Cortex of kidney (tissue), 1 donor: Measurements from ENCODE around the gene CFAP410.
"Not testable (repeated sequence)": the region's sequence is repeated elsewhere in the genome, so short reads cannot be mapped to it uniquely, and the experiment has no call there.

ENCODE experiments used
- DNase-seq: peaks from one replicate; lab custom pipeline; 2025; lab: John Stamatoyannopoulos, UW

Gene CFAP410

DNA sequence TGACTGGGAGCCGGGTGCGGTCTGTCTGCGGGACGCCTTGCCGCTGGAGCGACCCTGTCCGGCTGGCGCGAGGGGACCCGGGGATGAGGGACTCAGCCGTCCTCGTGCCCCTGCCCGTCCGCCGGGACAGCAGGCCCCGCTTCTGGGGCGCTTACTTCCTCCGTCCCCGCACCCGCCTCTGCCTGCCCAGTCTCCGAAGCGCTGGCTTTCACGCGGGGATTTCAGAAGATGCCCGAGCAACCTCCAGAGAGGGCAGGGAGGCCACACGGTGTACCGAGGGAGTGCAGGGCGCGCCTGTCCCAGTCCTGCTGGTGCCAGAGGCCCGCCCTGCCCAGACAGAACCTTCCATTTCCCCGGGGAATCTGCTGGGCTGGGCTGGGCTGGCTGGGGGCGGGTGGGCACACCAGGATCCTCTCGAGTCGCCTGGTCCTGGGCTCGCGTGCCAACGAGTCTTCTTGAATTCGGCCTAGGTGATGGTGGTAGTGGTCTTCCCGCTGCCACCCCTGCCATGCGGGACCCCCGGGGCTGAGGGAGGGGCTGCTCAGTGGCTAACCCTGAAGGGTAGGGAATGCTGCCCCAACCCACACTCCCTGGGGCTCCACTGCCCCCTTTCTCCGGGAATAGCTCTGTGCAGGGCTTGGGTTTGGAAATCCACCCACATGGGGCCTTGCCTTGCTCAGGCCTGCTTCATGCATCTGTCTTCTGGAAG is 11.7 kb upstream of the CFAP410 start:
- no peak for DNase-seq

DNA sequence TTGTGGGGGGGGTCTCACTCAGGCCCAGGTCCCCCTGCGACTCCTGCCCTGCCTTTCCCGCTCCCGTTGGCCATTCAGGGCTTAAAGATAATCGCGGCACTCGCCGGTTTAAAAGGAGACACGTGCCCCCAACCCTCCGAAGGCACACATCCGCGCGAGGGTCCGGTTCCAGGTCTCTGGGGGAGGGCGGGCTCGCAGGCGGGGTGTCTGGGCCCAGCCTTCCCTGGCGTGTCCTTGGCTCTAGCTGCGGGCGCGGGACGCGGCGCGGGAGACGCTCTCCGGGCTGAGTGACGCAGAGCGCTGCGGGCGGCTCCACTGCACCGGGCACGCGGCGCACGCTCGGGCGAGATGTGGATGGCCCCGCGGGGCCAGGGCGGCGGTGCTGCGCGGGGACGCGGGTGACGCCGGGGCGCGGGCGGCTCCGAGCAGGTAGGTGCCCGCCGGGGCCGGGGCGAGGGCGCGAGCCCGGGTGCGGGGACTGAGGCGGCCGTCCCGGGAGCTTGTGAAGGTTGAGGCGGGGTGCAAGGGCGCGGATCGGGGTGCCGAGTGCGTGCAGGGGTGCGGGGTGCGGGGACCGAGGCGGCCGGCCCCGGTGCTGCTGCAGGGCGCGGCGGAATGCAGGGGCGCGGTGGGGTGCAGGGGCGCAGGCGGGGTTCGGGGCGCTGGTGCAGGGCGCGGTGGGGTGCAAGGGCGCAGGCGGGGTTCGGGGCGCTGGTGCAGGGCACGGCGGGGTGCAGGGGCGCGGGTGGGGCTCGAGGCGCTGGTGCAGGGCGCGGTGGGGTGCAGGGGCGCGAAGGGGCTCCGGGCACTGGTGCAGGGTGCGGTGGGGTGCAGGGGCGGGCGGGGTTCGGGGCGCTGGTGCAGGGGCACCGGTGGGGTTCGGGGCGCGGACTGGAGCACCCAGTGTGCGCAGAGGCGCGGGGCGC is 10.9 kb upstream of the CFAP410 start:
- no peak for DNase-seq

DNA sequence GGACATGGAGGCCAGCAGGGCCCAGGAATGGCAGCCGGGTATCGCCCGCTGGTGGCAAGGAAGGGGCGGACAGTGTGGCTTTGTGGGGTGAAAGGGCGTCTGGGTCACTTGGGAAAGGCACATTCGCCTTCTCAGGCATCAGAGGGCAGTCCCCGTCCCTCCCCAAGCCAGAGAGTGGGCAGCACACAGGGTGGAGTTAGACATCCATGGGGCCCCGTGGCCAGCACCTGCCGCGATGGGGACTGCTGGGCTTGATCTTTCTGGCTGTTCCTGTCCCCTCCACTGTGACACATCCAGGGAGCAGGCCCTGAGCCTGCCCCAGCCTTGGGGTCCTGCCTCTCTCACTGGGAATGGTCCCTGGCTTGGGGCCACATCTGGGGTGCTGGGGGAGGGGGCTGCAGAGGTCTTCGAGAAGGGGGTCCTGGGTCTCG is 10.2 kb upstream of the CFAP410 start:
- no peak for DNase-seq

DNA sequence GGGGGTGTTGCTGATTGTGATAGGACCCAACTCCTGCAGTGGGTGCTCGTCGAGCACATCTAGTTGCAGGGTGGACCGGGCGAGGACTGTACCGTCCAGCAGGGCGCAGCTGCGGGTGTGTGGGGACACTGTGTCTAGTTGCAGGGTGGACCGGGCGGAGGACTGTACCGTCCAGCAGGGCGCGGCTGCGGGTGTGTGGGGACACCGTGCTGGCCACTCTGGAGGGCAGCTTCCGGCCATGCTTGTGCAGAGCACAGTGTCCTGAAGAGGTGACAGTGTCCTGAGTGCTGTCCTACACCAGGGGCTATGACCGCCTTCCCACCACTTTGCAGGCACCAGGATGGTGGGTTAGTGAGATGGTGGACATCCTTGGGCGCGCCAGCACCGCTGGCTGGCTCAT is 9.7 kb upstream of the CFAP410 start:
- DNase-seq: no peak

DNA sequence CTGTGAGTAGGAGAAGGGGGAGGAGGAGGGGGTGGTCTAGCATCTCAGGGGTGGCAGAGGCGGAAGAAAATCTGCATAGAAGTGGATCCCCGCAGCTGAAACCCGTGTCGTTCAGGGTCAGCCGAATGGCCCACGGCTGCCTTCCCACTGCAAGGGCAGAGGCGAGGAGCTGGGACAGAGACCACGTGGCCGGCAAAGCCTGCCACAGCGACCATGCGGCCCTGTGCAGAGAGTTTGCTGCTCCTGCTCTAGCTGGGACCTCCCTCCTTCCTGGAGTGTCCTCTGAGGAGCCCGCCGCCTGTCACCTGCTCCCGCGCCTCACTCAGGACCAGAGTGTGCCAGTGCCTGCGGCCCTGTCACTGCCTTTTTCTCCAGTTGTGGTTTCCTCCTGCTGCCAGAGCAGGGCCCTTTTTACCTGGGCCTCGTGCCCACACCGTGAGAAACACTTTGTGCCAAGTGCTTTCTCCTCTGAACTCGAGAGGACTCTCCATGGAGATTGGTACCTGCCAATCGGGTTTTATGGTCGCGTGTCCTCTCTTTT is 8.8 kb upstream of the CFAP410 start:
- DNase-seq: no peak

DNA sequence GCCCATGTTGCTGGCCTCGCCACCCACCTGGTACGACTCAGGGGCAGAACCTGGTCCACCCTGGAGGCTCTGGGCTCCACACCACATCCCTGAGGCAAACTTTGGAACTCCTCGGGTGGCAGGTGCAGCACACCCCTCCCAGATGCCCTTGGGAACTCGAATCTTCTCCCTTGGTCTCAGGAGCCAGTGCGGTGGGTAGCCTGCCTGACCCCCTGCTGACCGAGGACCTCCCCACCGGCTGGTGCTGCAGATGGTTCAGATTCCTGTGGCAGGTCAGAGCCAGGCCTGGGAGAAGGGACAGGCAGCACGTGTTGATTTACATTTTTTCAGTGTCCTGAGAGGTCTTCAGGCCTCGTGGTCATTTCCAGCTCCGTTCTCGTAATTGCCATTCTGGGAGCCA is 6.3 kb upstream of the CFAP410 start:
- no peak for DNase-seq

DNA sequence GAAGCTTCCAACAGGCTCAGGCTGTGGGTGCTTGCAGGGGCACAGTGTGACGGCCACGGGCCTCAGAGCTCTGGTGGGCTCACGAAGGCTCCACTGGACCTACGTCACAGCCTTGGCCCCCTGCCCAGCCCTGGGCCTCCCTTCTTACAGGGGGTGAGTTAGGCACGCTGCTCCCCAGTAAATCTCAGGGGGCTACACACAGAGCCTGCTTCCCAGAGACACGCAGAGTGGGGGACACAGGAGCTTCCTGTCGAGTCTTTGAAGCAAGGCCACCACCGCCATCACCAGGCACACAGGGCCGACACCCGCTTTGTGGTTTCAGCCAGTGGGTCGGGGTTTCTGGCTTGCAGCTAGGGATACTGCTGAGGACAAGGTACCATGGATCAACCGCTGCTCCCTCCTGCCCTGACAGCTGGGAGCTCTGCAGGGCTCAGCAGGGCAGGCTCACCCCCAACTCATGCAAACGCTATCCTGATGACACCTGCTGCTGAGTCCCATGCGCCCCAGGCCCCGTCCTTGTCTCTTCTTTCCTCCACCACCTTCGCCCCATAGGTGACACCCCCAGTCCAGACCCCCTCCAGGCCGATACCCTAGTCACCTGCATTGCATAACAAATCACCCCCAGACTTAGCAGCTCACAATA is 5.5 kb upstream of the CFAP410 start:
- DNase-seq: no peak

DNA sequence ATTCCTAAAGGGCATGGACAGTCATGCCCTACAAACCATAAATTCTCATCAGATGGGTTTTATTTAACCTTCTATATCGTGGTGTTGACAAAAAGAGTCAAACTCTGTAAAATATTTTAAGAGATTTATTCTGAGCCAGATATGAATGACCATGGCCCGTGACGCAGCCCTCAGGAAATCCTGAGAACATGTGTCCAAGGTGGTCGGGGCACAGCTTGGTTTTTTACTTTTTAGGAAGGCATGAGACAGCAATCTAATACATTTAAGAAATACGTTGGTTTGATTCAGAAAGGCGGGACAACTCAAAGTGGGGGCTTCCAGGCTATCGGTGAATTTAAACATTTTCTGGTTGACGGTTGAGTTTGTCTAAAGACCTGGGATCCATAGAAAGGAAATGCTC is 3.8 kb upstream of the CFAP410 start:
- DNase-seq: not testable (repeated sequence)

DNA sequence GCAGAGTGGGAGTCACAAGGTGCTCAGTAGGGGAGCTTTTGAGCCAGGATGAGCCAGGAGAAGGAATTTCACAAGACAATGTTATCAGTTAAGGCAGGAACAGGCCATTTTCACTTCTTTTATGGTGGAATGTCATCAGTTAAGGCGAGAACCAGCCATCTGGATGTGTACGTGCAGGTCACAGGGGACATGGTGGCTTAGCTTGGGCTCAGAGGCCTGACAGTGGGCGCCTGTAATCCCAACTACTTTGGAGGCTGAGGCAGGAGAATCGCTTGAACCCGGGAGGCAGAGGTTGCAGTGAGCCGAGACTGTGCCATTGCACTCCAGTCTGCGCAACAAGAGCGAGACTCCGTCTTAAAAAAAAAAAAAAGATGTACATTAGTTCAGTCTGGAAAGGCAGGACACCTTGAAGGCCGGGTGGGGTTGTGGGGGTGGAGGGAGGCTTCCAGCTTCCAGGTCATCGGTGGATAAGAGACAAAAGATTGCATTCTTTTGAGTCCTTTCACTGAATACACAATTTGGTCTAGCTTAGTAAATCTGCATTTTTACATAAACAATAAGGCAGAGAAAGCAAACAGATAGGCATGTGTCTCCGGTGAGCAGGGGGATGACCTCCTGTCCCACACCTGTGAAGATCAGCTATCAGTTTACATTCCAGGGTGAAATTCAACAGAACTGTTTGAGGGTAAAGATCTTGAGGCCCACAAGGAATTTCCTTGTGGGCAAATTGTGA is 2.7 kb upstream of the CFAP410 start:
- DNase-seq: not testable (repeated sequence)

DNA sequence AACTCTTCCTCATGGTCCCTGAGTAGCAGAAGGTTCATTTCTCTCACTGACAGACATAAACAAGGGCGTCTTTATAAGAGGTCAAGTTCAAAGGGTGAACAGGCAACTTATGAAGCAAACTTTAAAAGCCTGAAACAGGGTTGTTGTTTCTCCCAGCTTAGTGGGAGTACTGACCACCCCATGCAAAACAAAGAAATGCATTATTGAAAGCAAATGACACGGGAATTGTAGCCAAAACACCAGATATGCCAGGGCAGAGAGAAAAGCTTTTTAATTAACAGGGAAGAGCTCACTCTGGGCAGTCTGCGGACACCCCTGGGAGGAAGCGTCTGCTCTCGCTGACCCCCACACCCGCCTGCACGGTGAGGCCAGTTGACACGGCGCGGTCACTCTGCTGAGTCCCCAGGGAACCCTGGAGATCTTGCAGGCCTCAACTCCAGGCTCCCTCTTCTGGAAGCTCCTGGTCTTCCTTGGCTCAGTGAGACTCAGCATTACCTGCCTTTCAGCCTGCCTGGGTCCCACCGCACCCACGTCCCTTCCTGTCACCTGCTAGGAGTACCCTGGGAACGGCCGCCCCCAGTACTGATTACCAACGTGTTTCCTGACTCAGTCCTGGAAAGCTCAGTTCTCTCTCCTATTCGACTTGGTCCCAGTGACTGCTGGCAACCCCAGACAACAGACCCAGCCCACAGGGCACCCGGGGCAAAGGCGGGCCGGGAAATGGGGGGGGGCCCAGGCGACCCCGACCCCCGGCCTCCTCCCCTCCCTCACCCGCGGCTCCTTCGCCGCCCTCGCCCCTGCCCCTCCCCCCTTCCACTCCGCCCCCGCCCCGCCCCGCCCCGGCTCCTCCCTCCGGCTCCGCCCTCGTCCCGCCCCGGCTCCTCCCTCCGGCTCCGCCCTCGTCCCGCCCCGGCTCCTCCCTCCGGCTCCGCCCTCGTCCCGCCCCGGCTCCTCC is 972 bp downstream of the CFAP410 start:
- no peak for DNase-seq

DNA sequence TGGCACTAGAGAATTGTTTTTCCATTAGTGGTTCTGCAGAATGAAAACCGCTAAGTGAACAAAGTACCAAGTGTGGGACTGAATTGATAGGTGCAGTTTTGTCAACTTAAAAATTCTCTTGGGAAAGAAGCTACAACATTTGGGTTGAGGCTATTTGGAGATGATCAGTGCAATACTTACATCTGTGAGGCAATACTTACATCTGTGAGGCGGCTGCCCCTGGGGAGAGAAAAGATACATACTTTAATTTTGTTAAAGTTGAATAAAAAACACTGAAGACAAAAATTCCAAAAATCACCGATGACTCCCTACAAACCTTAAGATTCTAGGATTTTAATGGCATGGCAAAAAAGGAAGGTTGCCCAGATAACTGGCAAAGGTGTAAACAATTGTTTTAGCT is 1.7 kb downstream of the CFAP410 start:
- no peak for DNase-seq

DNA sequence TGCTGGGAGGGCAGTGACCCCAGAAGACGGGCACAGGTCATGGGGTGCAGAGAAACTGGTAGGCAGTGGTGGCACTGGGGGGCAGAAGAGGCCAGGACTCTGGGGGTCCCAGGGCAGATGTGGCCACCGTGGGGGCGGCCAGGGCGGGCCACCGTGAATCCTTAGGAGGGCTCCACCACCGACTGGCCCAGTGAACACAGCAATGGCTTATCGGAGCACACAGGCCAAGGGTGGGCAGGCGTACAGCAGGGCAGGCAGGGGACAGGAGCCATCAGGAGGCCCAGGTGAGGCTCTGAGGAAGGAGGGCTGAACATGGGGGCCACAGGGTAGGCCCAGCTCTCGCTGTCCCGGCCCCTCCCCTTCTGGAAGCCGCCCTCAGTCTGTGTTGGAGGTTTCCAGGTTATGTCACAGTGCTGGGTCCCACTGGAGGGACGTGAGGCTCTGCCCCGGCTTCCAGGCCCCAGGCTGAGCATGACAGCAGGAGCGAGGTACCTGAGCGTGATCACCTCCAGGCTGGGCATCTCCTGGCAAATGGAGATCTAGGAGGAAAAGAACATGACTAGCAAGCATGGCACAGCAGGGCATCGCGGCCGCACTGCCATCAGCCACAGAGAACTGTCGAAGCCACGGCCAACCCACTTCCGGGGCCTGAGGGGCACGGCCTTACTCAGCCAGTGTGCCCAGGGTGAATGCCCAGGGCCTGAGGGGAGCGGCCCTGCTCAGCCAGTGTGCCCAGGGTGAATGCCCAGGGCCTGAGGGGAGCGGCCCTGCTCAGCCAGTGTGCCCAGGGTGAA is 3.7 kb downstream of the CFAP410 start:
- DNase-seq: no peak

DNA sequence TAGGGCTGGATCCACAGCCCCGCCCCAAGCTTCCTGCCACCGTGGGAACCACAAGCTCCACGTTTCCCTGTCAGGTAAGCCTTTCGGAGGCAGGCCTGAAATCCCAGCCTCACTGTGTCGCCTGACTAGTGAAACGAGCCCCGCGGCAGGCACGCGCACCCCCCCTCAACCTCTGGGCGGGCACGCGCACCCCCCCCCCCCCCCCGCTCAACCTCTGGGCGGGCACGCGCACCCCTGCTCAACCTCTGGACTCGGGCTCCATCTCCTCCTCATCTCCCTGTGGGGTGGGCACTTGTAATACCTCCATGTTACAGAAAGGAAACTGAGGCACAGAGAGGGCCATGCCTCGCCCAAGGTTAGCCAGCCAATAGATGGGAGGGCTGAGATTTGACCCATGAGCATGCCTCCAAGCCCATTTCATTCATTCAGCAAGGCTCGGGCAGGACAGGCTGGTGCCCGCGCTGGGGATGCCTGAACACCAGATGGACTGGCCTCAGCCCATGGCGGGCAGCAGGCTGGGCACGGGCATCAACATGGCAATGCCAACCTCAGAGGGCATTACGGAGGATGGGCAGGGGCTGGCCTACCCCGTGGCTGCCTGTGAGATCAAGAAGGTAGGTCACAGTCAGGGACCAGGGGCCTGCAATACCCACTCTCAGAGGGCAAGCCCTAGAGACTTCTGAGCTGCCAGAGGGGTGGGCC is 4.7 kb downstream of the CFAP410 start:
- DNase-seq: no peak

DNA sequence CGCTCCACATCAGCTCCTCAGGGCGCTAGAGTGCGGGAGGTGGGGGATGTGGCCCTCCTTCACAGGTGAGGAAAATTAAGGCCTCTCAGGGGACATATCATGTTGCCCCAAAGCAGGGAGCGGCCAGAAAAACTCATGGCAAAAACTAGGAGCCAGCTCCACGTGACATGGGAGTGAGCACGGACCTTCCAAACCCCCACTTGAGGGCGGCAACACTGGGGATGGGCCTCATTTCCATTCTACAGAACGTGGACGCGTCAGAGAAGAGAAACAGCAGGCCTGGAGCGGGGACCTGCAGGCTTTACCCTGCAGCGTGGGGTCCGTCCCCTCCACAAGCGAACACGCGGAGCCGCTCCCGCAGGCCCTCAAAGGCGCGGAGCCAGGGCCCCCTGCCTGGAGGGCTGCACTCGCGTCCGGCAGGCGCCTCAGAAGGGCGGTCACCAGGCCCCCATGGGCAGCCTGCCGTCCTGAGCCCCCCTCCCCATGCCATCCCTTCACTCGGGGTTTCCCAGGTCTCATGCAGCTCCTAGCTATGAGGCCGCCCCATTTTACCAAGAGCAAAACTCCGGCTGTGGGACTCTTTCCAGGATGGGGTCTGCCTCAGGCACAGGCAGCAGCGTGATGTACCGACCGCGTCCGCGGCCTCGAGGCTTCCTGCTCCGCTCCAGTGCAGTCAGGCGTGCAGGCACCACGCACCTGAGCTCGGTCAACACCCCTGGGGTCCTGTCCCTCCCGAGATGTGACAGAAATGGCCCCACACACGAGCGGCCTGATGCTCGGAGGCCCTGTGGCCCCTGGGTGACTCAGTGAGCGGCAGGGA is 5.5 kb downstream of the CFAP410 start:
- no peak for DNase-seq

DNA sequence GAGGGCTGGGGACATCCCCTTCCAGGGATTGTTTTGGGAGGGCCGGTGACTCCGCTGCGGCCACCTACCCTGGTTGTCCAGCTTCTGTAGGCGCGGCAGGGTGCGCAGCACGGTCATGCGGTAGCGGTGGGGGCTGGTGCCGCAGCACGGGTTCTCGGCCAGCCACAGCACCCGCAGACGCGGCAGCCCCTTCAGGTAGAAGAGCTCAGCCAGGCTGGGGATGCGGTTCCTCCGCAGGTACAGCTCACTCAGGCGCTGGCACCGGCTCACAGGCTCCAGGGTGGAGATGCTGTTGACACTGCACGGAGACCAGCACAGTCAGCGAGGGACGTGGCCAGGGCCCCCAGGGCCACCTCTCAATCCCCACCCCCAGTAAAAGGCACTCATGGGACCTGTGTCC is 6.2 kb downstream of the CFAP410 start:
- no peak for DNase-seq

DNA sequence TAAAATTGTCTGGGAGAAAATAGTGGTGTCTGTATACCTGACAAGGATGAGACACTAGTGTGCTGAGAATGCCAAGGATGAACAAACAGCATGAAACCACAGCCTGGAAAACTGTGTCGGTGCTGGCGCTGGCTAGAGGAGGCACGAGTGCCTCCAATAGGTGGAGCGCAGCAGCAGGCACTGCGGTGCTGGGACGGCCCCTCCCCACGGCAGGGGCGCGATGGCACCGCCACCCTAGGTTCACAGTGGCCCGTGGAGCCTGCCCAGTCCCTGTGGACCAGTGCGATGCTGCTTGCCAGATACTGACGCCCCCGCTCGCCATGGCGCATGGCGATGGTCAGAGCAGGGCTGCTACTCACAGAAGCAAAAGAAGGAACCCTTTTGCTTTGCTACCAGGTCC is 6.8 kb downstream of the CFAP410 start:
- DNase-seq: no peak

DNA sequence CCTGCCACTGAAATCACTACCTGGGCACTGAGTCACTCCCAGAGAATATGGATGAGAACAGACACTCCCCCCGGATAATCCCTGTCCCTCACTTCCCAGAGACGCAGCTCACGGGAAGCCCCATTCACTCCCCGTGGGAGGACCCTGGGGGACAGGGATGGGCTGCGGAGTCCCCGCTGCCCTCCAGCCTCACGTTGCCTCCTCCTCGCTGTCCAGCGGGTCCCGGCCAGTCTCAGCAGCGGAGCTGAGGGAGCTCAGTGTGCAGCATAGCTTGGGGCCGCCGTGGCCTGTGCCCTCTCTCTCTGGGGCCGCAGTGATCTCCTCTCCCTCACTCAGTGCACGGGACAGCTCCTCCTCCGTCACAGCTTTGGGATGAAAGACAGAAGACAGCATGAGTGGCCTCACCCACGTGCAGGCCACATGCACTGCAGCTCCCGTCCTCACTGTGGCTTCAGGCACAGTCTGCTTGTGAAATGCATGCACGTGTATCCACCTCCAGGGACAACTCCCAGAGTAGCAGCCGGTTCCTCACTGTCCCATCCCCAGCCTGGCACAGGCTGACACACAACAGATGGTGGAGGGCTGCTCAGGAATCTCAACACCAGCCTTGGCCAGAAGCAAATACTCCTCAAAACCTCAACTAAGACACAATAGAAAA is 7.4 kb downstream of the CFAP410 start:
- DNase-seq: no peak

DNA sequence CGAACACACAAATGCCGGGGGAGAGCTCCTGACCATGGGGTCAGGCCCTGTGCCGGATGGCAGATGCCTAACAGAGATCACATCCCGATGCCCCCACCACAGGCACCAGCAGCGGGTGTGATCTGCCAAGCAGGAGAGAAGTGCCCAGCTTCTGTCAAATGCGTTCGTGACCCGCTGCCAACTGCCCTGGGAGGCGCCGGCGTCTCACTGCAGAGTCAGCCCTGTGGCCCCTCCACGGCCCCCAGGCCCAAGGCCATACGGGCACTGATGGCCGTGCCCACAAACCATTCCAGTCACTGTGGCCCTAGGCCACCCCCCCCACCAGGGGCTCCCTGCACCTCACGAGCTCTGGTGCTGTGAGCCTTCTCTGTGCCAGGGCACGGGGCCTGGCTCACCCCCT is 8.0 kb downstream of the CFAP410 start:
- no peak for DNase-seq
